HT-29 (cell line): ENCODE results near the gene IBSP. TPM values are rescaled to one million over a fixed set of nuclear protein-coding genes. Genes with fewer than 3 reads are reported as not detected.

Source experiments
- DNase-seq: peaks from one replicate; pipeline ENCODE4 v3.0.0-alpha.2; 2015; ENCODE audit warnings: low spot score
- total RNA-seq: library from RNA; depleted of rRNA; stranded (reverse); fragments of >200 nt; shearing (Covaris generic); gene quantifications from 2 replicates; pipeline ENCODE4 v1.2.3, GENCODE V29; 2014; rRNA removed

IBSP gene
- total RNA-seq, 1 experiment from 2014 or later = not detected

DNA sequence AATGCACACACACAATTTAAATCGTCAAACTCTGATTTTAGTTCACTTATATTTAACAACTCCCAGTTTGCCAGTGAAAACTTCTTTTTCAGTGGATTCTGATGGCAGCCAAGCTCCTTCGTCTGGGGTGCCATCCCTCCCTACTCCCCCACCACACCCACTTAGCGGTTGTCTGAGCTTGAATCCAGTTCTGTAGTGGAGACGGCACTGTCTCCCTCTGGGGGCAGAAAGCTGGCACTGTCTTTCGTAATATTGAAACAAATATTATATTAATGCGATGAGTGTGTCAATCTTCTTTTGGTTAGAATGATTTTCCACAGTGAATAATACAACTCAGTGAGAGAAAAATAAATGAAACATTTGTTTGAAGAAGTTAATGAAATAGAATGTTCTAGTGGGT lies 38.9 kb downstream of the IBSP start:
- DNase-seq = peak; percentile 29

DNA sequence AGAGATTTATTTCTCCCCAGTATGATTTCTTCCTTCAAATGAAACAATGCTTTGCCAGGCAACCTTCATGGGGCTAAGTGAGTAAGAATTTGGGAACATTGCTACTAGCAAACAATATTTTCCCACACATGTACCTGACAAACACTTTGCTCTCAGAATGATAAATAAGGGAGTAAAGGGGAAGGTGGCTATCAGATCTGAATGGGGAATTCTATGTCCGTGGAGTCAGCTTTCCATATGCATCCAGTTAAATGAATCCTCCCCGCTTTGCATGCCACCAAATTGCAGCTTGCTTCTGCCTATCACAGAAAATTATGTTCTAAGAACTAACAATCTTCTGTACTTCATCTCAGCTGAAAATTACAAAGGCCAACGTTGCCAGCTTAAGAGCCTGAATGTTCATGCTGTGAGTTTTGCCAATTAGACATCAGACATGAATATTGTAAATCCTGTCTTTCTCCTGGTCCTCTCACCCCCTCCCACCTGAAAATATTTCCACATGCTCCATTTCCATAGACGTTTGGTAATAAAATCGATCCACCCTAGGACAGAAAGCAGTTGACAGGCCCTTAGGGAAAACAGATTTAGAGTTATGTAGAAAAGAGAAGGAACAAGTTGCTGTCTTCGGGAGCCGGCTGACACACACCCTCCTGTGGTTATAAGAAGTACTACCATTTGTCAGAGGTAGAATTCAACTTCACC lies 39.7 kb downstream of the IBSP start:
- DNase-seq = peak; percentile 39

GRCh38 chr4:87839592-87839946 lies 40.2 kb downstream of the IBSP start:
- DNase-seq = no peak

GRCh38 chr4:87840149-87840548 lies 40.8 kb downstream of the IBSP start:
- DNase-seq = no peak

DNA sequence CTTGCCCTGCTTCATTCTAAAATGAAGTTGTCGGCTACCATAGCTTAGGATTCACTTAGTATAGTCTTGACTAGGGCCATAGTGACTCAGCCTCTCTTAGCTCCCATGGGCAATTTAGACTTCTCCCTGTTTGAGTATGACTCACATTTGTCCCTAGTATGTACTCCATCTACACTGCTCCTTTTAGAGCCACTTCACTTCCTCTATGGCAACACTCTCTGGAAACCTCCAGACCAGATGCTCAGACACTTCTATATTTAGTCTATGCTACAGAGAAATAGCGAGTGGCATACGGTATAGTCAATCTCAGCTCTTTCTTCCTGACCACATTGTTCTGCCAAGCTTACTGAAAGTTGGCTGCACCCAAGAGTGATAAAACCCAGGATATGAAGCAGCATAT lies 44.6 kb downstream of the IBSP start:
- no peak for DNase-seq

- DNase-seq = no peak
Measured at GRCh38 chr4:87844452-87844851, 45.1 kb downstream of the IBSP start.

- no peak for DNase-seq
Measured at GRCh38 chr4:87846226-87846625, 46.9 kb downstream of the IBSP start.

DNA sequence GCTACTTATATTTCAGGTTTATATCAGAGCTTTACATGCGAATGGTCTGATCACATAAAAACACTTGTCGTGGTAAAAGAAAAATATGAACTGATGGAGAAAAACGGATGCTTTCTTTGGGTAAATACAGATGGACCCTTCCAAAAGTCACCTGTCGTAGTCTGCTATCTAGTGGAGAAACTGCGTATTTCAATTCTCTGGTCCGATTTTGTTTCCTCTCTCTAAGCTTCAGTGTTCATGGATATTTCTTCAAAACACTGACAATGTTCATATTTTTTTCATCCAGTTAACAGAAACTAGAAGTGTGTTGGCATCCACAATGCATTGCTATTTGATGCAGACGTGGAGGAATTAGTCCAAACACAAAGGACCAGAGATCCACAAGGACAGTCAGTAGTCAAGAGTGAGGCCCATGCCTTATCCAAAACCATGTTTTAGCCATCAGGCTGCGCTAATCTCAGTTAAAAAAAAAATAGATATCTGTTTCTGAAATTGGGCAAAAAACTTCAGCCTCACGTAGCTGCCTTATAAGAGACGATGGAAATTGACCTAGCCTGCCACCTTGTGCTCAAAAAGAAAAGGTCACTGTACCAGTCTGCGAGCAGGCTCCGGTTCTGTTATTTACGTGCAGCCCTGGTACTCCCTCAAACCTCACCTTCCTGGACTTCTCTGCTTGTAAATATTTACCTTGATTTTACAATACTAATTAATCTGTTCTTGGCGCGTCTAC lies 49.4 kb downstream of the IBSP start:
- DNase-seq = peak; percentile 64

GRCh38 chr4:87849612-87850011 lies 50.3 kb downstream of the IBSP start:
- DNase-seq = no peak

DNA sequence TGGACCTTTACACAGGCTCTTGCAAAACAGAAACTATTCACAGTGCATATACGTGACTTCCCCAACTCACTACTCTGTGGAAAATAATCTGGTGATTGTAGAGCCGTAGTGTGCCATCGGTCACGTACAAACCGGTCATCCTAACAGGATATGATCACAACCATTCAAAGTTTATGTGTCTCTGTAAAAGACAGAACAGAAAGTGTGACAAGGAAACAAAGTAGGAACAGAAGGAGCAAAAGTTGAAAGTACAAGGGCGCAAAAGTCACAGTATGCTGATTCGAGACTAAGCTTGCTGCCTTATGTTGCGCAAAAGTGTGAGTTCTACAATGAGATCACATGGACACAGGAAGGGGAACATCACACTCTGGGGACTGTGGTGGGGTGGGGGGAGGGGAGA lies 52.0 kb downstream of the IBSP start:
- DNase-seq = no peak

DNA sequence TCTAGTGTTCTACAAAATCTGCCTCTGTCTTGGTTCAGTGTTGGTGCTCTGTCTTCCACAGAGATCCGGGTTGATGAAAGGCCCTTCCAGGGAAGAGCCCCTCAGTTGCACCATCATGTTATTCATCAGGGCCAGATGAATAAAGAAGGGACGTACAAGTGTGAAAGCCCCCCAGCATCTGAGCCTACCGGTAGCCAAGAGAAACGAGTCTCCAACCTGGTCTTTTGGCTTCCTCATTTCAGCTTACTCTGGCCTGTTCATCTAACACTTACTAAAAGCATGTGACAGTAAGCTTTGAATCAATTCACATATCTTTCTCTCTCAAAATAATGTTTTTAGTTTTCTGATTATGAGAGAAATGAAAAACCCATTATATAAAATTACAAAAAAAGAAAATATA lies 52.6 kb downstream of the IBSP start:
- no peak for DNase-seq

- peak; percentile 64 for DNase-seq
Measured at GRCh38 chr4:87853108-87853507, 53.8 kb downstream of the IBSP start.

- no peak for DNase-seq
Measured at GRCh38 chr4:87853891-87854290, 54.5 kb downstream of the IBSP start.

GRCh38 chr4:87855559-87855958 lies 56.2 kb downstream of the IBSP start:
- DNase-seq = no peak

DNA sequence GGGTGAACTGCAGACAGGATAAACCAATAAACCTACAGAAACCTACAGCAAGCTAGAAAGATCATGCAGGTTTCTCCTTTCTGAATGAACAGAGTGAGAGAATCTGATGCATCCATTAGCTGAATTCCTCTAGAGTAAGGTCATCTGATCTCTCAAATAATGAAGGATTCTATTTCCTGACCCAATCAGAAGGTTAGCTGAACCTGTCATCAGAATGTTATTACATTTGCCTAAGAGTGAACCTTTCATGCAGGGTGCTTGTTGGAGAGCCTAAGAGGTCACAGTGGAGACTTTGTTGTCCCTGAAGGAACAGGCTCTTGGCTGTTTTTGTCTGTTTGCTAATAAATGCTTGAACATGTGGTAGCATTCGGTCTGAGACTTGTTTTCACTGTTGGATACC lies 57.5 kb downstream of the IBSP start:
- no peak for DNase-seq

DNA sequence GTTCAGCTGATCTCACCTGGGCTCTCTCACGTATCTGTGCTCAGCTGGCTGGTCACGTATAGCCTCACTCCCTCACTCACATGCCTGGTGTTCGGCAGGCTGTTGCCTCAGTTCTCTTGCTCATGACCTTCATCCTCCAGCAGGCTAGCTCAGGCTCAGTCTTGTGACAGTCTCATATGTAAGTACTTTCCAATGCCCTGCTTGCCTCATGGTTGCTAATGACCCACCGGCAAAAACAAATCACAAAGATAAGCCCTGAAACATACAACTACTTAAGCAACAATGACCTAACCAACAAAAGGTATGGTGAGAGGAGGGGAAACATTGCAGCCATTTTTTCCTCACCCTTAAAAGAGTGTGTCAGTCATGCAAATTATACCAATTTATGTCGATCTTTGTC lies 58.4 kb downstream of the IBSP start:
- DNase-seq = no peak

Other genes starting within 250 kb of the IBSP start
- not detected in 2 replicates for gene DSPP, start 191.0 kb upstream of the IBSP start, total RNA-seq
- not detected in 2 replicates for gene DMP1, start 149.3 kb upstream of the IBSP start, total RNA-seq
- not detected in 2 replicates for gene MEPE, start 33.4 kb downstream of the IBSP start, total RNA-seq
- 0.99 and 1.7 TPM in 2 replicates for gene SPP1, start 176.2 kb downstream of the IBSP start, total RNA-seq
- 4.4 and 7.8 TPM in 2 replicates for gene PKD2, start 208.1 kb downstream of the IBSP start, total RNA-seq